ENCODE data around the gene PPFIBP2. TPM values are rescaled to one million over a fixed set of nuclear protein-coding genes. Genes with fewer than 3 reads are reported as not detected.

Gene PPFIBP2
- total and polyA plus RNA-seq, 4 donors, result 7.7 to 51.3 (median 18.6) TPM

DNA sequence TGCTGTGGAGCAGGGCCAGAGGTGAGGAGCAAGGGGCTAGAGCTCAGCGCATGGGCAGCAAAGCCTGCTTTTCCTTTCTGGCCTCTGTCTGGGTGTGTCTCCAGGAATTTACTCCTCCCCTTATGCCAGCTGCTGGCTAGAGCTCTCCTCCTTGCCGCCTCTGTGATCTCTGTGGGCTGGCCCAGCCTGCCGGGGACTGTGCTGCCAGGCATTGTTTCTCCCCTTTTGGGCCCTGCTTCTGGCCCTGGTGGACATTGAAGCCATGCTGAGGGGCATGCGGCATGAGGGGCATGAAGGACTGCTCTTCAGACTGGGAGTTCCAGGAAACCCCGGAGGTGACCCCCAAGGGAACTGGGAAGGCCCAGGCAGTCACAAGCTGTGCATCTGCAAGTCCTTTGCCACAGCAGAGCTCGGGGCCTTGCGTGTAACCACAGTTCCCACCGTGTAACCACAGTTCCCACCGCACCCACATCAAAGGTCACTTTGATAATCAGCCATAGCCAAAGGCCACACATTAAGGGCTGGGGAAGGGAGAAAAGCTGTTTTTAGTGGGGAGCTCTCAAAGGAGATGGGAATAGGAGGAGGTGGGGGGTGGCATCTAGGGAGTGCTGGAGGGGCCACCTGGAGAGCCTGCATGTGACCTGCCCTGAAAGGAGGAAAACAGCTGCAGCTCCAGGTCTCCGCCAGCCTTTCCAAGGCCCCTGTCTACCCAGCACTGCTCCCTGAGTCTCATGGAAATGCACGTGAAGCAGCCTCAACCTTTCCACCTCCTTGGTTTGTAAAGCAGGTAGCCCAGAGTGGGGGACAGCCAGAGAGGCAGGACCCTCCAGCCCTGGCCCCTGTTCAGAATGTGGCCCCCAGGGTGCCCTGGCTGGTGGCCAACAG is 62.3 kb downstream of the PPFIBP2 start:
- no peak for TF ChIP-seq CTCF (IDR thresholded peaks at IDR 0.05; ENCODE audit: control extremely low read depth, extremely low read depth)
- Histone ChIP-seq H3K27me3 (ENCODE audit: control insufficient read depth in 3 of 3, insufficient read depth in 3 of 3, low read length in 2 of 3) (no peaks in the 10 kb centered on the region), H3K9ac (ENCODE audit: insufficient read depth in 1 of 2, low read length in 2 of 2) (peak overlapping the region in 1 of 2 donors; percentile 26), H3K27ac (ENCODE audit: low read depth in 1 of 2, low read length in 1 of 2) (peak overlapping the region; percentile 65 to 75), H3K4me3 (no peak overlapping the region), H3K4me1 (ENCODE audit: control insufficient read depth in 5 of 5, insufficient read depth in 5 of 5, low read length in 5 of 5) (peaks cover 7 to 73% (median 33%) of the 10 kb centered on the region in 5 donors), H3K36me3 (ENCODE audit: control insufficient read depth in 4 of 4, insufficient read depth in 4 of 4, low read length in 4 of 4) (no peaks in the 10 kb centered on the region), H3K9me3 (ENCODE audit: control insufficient read depth in 4 of 4, insufficient read depth in 3 of 4, low read length in 3 of 4) (peaks cover 0 to 2% (median 0%) of the 10 kb centered on the region in 4 donors)
- DNase-seq, result peak in 1 of 3 donors; percentile 27
- WGBS, 2 donors, result 38 to 45% methylated on average over 11 of the region's 11 CpGs
- peak; percentile 46 for ATAC-seq (ENCODE audit: insufficient read depth, low FRiP score)

DNA sequence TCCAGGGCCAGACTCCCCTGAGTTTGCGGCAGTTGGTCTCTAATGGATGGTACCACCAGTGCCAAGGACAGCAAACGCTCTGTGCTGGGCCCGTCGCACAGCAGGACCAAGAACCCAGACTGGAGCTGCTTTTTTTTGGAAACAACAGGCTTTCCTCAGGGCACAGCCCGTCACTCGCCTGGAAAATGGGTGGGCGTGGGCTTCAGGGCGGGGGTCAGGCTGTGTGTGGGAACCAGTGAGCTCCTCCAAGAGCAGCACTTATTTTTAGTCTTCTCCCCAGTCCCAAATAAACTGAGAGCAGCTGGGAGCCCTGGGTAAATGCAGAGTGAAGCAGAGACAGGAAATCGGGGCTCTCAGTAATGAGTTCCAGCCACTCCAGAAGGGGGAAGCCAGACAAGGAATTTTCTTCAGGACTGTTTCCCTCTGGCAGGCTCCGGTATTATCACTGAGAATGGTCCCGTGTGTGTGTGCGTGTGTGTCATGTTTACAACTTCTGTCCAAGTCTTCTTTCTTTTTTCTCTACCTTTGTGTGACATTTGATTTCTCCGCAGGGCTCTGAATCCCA is 63.0 kb downstream of the PPFIBP2 start:
- Histone ChIP-seq H3K4me3 (no peak overlapping the region), H3K9ac (ENCODE audit: insufficient read depth in 1 of 2, low read length in 2 of 2) (peak overlapping the region; percentile 53 to 75), H3K27me3 (ENCODE audit: control insufficient read depth in 3 of 3, insufficient read depth in 3 of 3, low read length in 2 of 3) (no peaks in the 10 kb centered on the region), H3K4me1 (ENCODE audit: control insufficient read depth in 5 of 5, insufficient read depth in 5 of 5, low read length in 5 of 5) (peaks cover 7 to 70% (median 33%) of the 10 kb centered on the region in 5 donors), H3K27ac (ENCODE audit: low read depth in 1 of 2, low read length in 1 of 2) (peak overlapping the region; percentile 65 to 75), H3K36me3 (ENCODE audit: control insufficient read depth in 4 of 4, insufficient read depth in 4 of 4, low read length in 4 of 4) (no peaks in the 10 kb centered on the region), H3K9me3 (ENCODE audit: control insufficient read depth in 4 of 4, insufficient read depth in 3 of 4, low read length in 3 of 4) (peaks cover 0 to 2% (median 0%) of the 10 kb centered on the region in 4 donors)
- 38 to 40% methylated on average over 13 of the region's 13 CpGs for WGBS, 2 donors
- TF ChIP-seq CTCF (IDR thresholded peaks at IDR 0.05; ENCODE audit: control extremely low read depth, extremely low read depth), result no peak
- DNase-seq (peak in 1 of 3 donors; percentile 82), ATAC-seq (ENCODE audit: insufficient read depth, low FRiP score) (no peak)

GRCh38 chr11:7577291-7578190 is 63.7 kb downstream of the PPFIBP2 start:
- Histone ChIP-seq H3K9ac (ENCODE audit: insufficient read depth in 1 of 2, low read length in 2 of 2) (peak overlapping the region; percentile 53 to 75), H3K27ac (ENCODE audit: low read depth in 1 of 2, low read length in 1 of 2) (peak overlapping the region; percentile 65 to 75)
- WGBS, 2 donors, result 20 to 22% methylated on average over 16 of the region's 16 CpGs

More at GRCh38 chr11:7577291-7578190, 63.7 kb downstream of the PPFIBP2 start:
- Histone ChIP-seq H3K9me3 (ENCODE audit: control insufficient read depth in 4 of 4, insufficient read depth in 3 of 4, low read length in 3 of 4) (peaks cover 0 to 2% (median 0%) of the 10 kb centered on the region in 4 donors), H3K27me3 (ENCODE audit: control insufficient read depth in 3 of 3, insufficient read depth in 3 of 3, low read length in 2 of 3) (no peaks in the 10 kb centered on the region), H3K4me3 (peak overlapping the region; percentile 2), H3K36me3 (ENCODE audit: control insufficient read depth in 4 of 4, insufficient read depth in 4 of 4, low read length in 4 of 4) (no peaks in the 10 kb centered on the region), H3K4me1 (ENCODE audit: control insufficient read depth in 5 of 5, insufficient read depth in 5 of 5, low read length in 5 of 5) (peaks cover 7 to 63% (median 31%) of the 10 kb centered on the region in 5 donors)
- ATAC-seq (ENCODE audit: insufficient read depth, low FRiP score) (peak; percentile 24), DNase-seq (peak; percentile 79 to 90 (median 86))
- no peak for TF ChIP-seq CTCF (IDR thresholded peaks at IDR 0.05; ENCODE audit: control extremely low read depth, extremely low read depth)

Measured in lung (tissue), 12 donors.